Measurements from ENCODE around the gene MMP24.
A peak's percentile ranks its signal among the peaks of the same experiment; 100 is the strongest.
"Not testable (repeated sequence)": the region's sequence is repeated elsewhere in the genome, so short reads cannot be mapped to it uniquely, and the experiment has no call there.

The MMP24 gene

DNA sequence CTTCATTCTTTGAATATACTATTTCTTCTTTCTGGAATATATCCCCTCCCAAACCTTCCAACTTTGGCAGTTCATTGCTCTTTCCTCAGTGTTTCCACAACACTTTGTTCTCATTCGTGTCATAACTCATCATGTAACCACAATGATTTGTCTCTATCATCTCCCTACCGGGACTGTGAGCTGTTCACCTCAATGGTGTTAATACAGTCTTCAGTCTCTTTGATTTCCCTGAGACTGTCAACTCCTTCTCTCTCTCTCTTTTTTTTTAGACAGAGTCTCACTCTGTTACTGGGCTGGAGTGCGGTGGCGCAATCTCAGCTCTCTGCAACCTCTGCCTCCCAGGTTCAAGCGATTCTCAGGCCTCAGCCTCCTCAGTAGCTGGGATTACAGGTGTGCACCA, 2.5 kb upstream of the MMP24 start:
- DNase-seq, result no peak

DNA sequence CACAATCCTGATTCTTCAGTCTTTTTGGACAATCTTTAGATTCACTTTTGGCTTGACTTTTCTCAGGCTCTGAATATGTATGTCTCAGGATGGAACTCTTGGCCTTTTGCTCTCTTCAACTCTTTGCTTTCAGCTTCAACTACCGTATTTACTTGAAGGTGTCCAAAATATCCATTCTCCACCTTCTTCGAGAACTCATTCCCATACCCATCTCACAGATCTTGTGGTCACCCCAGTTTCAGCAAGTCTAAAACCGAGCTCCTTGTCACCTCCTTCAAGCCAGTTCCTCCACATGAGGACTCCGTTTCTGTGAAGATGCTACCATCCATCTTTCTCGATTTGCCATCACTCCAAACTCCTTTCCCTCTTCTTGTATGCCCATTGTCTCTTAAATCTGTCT, 2.0 kb upstream of the MMP24 start:
- no peak for DNase-seq

DNA sequence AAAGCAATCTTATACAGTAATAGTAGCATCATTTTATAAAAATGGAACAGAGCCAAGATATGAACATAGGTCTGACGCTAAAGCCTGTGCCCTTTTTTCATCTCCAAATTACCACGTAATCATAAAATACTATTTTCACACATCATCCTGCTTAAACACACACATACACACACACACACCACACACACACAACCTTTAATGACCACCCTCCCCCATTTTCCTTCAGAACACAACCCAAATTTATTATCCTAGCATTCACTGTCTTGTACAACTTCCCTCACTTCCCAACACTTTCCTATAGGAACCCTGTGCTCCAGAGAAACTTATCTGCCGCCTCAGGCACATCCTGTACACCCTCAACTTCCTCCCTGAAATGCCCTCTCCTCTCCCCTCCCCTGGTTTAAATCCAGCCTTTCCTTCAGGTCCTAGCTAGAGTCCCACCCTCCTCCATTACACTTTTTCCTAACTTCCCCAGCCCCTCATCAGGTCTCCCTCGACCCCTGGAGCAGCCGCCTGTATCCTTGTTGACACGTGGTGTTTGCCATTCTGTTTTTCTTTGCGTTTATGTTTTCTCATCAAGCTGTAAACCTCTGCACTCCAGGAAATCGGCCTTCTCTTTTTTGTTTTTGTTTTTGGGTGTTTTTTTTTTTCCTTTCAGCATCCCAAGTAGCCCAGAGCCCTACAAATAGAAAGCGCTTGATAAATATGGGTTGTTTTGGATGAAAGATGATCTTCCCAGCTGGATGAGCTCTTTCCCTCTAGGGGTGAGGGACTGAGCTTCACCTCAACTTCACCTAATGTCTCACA, 968 bp upstream of the MMP24 start:
- DNase-seq, result no peak

DNA sequence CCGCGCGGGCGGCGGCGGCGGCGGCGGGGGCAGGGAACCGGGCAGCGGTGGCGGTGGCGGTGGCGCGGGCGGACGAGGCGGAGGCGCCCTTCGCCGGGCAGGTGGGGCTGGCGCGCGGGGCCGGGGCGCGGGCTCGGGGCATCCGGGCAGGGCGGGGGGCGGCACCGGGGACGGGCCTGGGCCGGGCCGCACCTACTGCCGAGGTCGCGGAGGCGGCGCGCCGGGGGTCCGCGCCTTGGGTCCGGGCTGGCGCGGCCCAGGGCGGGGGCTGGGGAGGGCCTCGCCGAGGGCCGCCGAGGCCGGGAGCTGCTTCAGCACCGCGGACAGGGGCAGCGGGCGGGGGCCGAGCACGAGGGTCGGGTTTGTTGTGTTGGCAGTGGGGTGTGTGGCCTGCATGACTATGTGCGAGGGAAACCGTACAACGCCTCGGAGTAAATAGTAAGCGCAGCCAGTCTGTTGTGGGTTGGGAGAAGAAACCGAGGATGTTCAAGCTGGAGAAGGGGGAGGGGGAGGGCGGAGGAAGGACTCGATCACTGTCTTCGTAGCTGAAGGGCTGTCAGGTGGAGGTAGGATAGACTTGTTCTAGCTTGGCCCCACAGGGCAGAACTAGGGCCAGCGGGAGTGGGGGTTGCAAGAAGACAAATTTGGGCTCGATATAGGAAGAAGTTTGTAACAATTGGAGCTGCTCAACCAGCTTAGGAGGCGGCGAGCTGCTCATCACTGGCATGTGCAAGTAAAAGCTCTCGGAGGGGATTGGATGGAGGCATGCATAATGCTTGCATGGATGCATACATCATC, 593 bp downstream of the MMP24 start:
- no peak for DNase-seq

DNA sequence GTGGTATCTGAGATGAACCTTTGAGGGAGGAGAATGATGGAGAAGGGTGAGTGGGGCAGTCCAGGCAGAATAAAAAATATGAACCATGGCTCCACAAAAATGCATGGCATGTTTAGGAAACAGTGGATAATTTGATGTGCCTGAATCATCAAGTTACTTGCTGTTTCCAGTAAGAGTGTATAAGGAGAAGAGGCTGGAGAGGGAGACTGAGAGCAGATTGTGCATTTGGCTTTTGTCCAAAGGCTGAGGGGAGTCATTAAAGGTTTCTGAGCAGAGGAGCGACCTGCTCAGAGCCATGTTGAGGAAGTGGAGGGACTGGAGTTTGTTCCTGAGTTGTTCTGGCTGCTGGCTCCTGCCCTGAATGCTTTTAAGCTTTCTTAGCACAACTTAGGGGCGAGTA, 6.1 kb downstream of the MMP24 start:
- DNase-seq, result peak; percentile 61

DNA sequence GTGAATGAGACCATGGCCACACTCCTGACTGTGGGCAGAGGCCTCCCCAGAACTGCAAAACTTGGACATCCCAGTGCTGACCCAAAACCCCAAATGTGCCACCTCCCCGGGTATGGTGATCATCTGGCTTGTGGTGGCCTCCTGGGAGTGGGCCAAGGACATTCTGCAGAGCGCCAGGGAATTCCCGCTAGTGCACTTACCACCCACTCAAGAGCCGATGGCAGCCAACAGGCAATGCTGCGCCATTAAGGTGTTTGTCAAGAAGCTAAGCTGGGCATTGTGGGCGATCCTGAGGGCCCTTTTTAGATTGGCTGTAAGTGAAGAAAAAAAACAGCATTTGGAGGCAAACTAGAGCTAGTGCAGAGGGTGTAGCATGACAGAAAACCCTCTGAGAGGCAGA, 9.4 kb downstream of the MMP24 start:
- no peak for DNase-seq

DNA sequence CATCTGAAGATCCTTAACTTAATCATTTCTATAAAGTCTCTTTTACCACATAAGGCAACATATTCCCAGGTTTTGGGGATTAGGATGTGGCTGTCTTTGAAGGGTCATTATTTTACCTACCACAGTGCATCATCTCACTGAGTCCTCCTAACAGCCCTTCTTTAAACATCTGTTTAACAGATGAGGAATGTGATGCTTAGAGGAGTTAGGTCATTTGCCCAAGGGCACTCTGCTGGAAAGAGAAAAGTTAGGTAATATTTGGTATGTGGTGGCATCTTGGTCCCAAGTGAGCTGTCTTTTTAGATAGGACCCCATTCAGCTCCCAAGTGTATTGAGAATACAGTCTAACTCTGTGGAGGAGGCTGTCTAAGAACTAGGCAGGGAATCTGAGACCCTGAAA, 11.0 kb downstream of the MMP24 start:
- DNase-seq, result no peak

DNA sequence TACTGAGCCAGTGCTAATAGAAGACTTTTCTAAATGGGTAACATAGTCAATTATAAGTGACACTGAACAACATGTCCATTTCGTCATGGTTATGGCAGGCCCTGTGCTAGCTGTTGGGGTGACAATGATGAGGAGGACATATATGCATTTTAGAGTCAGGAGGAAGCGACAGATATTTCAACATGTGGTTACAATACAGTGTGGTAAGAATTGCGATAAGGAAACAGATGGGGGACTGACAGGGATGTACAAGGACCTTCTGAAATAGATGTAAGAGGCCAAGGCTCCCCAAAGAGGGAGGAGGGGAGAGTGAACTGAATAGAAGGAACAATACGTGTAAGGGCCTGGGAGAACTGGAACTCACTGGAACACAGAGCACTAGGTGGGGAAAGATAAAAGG, 11.7 kb downstream of the MMP24 start:
- no peak for DNase-seq

DNA sequence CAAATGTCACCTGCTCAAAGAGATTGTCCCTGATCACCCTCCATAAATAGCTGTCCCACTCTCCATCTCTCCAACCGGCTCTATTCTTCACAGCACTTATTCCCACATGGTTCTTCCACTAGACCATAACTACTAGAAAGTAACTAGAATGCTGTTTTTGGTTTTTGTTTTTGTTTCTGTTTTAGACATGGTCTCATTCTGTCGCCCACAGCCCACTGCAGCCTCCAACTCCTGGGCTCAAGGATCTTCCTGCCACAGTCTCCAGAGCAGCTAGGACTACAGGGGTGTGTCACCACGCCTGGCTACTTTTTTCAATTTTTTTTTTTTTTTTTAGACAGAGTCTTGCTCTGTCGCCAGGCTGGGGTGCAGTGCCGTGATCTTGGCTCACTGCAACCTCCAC, 12.2 kb downstream of the MMP24 start:
- DNase-seq, result no peak

DNA sequence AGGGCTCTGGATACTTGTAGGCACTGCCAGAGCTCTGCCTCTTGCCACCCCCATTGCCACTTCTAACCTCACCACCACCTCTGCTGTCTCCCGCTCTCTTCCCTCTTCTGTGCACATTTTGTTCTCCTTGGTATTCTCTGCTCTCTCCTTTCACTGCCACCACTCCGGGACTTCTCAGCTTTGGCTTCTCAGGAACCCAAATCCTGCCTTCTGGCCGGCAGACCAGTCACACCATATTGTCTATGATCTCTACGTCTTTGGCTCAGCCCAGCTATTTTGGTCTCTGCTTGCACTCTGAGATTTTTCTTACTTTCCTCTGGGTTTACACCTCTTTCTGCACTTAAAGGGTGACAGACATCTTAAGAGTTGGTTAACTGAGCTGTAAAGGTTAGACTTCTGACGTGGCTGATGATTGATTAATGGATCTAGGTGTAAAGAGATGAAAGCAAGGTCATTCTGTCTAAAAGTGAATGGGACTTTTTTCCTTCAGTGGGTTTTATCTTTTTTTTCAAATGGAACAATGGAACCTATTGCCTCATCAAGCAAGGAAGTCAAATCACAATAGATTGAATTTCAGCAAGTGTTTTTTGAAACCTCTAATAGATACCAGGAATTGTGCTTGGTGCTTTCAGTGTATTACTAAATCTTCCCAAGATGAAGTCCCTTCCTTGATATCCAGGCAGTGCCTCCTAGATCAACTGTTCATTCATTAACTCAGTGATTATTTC, 13.8 kb downstream of the MMP24 start:
- DNase-seq, result no peak

DNA sequence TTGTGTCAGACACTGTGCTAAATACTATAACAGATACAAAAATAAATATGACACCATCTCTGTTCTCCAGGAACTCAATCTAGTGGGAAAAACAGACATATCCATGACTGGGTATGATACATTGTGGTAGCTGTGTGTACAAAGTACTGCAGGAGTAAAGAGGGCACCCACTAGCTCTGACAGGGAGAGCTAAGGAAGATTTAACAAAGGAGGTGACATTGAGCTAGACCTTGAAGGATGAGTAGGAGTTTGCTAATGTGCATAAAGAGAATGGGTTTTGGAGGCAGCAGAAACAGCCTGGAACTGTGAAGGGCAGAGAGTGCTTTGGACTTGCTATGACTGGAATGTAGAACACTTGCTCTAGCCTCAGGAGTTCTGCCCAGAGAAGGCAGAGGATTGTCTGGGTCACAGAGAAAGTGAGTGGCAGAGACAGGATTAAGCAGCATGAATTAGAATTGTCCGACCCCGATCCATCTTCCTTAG, 14.4 kb downstream of the MMP24 start:
- no peak for DNase-seq

DNA sequence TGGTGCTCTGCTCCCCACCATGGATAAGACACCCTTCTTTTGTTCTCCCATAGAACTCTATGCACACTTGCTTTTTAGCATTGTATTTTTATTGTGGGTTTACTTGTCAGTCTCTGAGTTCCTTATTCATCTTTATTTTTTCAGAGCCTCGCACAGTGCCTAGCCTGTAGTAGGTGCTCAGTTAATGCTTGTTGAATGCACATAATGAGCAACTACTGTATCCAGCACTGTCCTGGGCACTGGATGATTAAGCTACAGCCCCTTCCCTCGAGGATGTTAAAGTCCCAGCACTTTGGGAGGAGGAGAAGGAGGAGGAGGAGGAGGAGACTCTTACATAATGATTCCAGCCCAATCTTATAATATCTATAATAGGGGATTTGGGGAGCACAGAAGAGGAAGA, 16.8 kb downstream of the MMP24 start:
- no peak for DNase-seq

DNA sequence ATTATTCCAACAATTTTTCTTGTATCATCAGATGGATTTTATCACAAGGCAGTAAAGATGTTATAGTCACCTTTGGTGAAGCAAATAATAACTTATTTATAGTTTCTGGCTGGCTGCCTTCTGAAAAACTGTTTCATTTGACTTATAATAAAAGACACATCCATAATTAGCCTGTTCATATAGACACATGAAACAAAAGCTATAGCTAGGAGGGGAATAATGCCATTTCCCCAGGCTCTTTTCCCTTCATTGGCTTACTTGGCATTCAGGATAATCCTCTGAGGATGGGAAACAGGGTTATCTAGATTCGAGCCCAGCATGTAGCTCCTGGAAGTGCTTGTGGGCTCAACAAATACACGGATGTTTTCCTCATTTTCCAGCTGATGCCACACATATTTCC, 17.5 kb downstream of the MMP24 start:
- no peak for DNase-seq

DNA sequence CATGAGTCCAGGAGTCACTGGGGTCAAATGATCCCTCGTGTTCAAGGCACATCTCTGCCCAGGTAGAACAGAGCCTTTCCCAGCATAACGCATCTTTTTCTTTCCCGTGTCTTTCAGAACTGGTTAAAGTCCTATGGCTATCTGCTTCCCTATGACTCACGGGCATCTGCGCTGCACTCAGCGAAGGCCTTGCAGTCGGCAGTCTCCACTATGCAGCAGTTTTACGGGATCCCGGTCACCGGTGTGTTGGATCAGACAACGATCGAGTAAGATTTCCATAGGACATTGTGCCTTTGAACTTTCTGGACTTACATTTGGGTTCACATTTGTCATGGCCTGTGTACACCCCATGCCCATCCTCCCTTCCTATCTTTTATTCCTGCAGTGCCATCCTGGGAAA, 20.2 kb downstream of the MMP24 start:
- DNase-seq, result no peak

DNA sequence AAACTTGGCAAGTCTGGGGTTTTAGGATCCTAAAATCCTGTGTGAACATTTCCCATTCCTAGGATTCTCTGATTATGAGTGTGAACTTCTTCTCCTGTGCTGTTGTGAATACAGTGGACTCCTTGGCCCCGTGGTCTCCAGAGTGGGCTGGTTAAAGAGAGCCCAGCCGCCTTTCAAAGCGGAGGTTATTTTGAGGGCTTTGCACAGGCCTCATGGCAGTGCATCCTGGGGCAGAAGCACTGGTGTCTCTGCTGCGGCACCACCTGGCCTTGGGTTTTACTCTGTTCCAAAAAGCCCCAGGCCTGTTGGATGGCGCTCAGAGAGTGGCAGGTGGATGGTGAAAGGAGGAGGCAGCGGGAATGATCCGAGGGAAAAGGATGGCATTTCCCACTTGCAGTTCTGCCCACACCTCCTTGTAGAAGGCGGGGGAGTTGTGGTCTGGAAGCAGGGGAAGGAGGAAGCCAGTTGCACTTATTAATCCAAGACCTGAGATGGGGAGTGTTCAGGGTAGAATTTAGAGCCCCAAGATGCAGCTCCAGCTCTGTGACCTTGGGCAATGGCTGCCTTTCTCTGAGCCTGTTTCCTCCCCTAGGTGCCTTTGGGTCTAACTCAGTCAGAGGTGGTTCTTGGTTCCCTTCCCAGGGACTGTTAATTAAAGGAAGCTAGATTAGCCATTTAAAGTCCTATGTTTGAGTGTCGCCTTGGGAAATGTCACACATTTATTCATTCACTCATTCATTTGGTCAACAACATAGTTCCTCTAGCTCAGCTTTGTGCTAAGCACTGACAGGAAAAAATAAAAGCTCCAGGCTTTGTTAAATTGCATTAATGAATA, 22.4 kb downstream of the MMP24 start:
- DNase-seq, result no peak

DNA sequence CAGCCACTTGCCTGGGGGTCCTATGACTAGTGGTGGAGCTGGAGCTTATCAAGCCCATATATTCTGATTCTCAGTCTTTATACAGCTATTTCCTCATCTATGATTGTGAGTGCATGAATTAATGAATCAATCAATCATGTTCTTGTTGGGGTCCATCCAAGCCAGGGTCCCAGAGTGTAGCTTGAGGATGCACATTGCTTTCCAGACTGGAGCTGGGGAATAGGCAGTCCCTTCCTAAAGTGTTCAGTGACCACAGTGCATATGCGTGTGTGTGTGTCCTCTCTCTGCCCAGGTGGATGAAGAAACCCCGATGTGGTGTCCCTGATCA, 25.1 kb downstream of the MMP24 start:
- DNase-seq, result no peak

DNA sequence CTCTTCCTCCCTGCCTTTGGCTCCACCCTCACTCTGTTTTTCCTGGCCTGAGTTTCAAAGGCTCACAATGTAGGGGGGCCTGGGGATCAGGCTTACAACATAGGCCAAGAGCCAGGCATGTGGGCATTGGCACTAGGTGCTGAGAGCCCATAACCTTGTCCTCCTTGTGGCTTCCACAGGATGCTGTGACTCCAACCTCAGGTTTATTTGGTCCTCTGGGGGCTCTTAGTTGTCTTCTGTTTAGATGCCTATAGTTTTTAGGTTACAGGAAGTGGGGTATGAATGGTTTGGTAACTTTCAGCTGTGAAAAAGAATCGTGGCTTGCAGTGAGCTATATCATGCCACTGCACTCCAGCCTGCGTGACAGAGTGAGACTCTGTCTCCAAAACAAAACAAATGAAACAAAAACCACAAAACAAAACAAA, 25.6 kb downstream of the MMP24 start:
- no peak for DNase-seq

DNA sequence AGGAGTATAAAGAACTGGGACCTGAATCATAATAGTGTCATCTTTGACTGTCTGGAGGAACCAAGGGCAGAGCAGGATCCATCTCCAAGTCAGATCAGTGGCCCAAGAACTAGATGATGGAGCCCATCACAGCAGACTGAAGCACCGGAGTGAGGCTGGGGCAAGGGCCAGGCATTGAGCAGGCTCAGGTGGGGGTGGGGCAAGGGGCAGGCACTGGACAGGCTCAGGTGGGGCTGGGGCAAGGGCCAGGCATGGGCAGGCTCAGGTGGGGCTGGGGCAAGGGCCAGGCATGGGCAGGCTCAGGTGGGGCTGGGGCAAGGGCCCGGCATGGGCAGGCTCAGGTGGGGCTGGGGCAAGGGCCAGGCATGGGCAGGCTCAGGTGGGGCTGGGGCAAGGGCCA, 26.1 kb downstream of the MMP24 start:
- not testable (repeated sequence) for DNase-seq

DNA sequence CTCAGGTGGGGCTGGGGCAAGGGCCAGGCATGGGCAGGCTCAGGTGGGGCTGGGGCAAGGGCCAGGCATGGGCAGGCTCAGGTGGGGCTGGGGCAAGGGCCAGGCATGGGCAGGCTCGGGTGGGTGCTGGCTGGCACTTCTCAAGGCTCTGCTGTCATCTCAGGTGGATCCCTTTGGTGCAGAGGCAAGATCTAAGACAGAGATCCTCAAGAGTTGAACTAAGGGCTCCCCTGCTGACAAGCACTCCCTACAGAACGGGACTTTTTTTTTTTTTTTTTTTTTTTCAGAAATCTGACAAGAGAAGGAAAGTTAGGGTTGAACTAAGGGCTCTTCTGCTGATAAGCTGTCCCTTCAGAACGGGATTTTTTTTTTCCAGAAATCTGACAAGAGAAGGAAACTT, 26.5 kb downstream of the MMP24 start:
- no peak for DNase-seq

DNA sequence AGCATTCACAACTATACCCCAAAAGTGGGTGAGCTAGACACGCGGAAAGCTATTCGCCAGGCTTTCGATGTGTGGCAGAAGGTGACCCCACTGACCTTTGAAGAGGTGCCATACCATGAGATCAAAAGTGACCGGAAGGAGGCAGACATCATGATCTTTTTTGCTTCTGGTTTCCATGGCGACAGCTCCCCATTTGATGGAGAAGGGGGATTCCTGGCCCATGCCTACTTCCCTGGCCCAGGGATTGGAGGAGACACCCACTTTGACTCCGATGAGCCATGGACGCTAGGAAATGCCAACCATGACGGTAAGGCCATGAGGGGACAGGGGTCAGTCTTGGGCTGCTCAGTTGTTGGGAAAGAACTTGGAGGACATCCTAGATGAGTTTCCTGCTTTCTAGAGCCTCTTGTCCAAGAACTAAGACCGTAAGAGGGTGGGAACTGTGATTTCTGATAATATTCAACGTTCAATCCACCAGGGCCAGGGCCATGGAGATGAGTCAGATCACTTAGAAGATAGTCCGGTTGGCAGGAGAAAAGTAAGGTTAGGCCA, 28.0 kb downstream of the MMP24 start:
- DNase-seq, result no peak

DNA sequence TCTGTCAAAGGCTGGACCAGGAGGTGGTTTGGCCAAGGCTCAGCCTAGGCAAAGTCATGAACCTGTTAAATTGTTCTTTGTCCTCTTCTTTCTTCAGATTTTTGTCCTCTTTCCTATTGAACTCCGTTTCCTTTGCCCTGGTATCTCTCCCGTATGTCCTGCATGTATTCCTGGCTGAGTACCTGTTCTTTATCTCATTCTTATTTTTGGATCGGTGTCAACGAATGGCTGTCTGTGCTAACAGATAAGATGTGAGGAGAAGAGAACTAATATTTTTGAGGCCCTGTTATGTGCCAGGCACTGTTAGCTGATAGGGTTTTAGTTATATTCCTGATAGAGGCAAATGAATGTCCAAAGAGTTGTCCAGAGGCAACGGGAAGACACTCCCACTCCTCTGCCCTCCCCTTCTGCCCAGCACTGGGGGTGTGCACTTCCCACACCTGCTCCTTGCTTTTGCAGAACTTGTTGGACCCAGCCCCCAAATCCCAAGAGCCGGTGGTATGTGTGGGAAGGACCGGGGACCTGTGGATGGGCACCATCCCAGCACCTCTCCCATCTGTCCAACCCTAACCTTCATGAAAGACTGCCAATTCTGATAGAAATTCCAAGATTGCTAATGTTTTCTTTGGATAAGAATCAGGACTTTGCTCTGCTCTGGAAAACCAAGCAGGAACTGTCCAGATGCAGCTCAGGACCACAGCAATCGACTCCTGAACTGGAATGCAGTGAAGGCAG, 30.9 kb downstream of the MMP24 start:
- no peak for DNase-seq

DNA sequence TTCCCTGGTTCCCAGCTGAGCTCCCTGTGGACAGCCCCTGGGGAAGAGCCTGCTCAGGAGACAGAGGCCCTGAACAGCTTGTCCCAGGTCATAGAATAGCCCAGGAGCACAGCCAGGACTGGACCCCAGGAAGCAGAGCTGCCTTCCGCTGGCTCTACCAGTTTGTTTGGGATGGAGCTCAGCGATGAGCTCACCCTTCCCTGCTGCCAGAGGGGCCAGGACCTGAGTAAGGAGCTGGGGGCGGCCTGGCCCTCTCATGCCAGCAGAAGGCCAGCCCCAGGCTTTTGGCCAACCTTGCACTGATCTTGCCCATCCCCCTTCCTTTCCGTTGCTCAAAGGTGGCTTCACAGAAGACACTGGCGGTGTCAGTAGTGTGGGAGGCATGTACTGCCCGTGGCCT, 33.9 kb downstream of the MMP24 start:
- no peak for DNase-seq
